Measurements from ENCODE around the gene TCAP. TPM values are rescaled to one million over a fixed set of nuclear protein-coding genes. Genes with fewer than 3 reads are reported as not detected.

TCAP gene
- total and polyA plus RNA-seq, 2 donors from 2014 or later = 1.5 to 1.7 TPM

DNA sequence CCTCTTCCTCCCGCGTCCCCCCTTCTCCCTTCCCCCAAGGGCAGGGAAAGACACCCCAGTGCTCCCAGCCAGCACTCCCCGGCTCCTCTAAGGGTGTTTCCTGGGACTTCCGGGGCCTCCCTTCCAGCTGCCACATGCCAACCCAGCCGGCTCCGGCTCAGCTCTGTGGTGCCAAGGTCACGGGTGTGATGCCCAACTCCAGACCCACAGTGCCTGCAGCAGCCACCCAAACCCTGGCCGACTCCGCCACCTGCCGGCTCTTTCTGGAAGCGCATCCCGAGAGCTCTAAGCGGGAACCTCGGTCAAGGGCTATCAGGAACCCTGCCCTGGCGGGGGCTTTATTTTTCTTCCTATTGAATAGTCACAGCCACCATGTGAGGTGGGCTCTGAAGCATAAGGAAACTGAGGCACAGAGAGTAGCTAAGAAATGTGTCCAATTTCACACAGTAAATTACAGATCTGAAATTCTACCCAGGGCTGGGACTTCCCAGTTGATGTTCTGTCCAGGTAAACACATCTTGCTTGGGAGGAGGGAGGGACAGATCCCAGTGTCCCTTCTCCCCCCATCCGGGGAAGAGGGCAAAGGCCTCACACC is 41.7 kb upstream of the TCAP start:
- Histone ChIP-seq H3K4me1 (ENCODE audit: control insufficient read depth in 2 of 3, insufficient read depth in 2 of 3, low read depth in 1 of 3, low read length in 3 of 3) (peaks cover 0 to 11% (median 3%) of the 10 kb centered on the region in 3 donors), H3K36me3 (ENCODE audit: control insufficient read depth in 2 of 3, insufficient read depth in 3 of 3, low read length in 3 of 3) (no peaks in the 10 kb centered on the region), H3K9ac (ENCODE audit: low read length in 3 of 3) (no peak overlapping the region), H3K27me3 (ENCODE audit: control insufficient read depth, insufficient read depth, low read length) (peaks cover 2% of the 10 kb centered on the region), H3K4me3 (ENCODE audit: low read length in 3 of 3) (no peak overlapping the region), H3K9me3 (ENCODE audit: control insufficient read depth in 2 of 3, insufficient read depth in 1 of 3, low read length in 3 of 3) (no peaks in the 10 kb centered on the region), H3K27ac (ENCODE audit: low read depth in 2 of 2, low read length in 2 of 2) (no peak overlapping the region)
- FAIRE-seq (no peak), DNase-seq (peak; percentile 79 to 94 (median 84))
- intact Hi-C loops (cut with DNase I) = loop anchor here (10.0 kb wide), 1 partner anchor 79 kb away; no protein-coding TSS in a partner anchor
- peak; percentile 95 for TF ChIP-seq CTCF (IDR thresholded peaks at IDR 0.05; ENCODE audit: borderline replicate concordance, extremely low read depth, insufficient read depth)

GRCh38 chr17:39624313-39624712 is 40.8 kb upstream of the TCAP start:
- Histone ChIP-seq H3K36me3 (ENCODE audit: control insufficient read depth in 2 of 3, insufficient read depth in 3 of 3, low read length in 3 of 3) (no peaks in the 10 kb centered on the region), H3K9me3 (ENCODE audit: control insufficient read depth in 2 of 3, insufficient read depth in 1 of 3, low read length in 3 of 3) (no peaks in the 10 kb centered on the region), H3K27me3 (ENCODE audit: control insufficient read depth, insufficient read depth, low read length) (peaks cover 2% of the 10 kb centered on the region), H3K27ac (ENCODE audit: low read depth in 2 of 2, low read length in 2 of 2) (no peak overlapping the region), H3K4me1 (ENCODE audit: control insufficient read depth in 2 of 3, insufficient read depth in 2 of 3, low read depth in 1 of 3, low read length in 3 of 3) (peaks cover 0 to 11% (median 3%) of the 10 kb centered on the region in 3 donors), H3K4me3 (ENCODE audit: low read length in 3 of 3) (no peak overlapping the region), H3K9ac (ENCODE audit: low read length in 3 of 3) (no peak overlapping the region)
- no peak for DNase-seq
- no peak for TF ChIP-seq CTCF (IDR thresholded peaks at IDR 0.05; ENCODE audit: borderline replicate concordance, extremely low read depth, insufficient read depth)
- FAIRE-seq = no peak
- intact Hi-C loops (cut with DNase I) = loop anchor here (10.0 kb wide), 1 partner anchor 80 kb away; no protein-coding TSS in a partner anchor

DNA sequence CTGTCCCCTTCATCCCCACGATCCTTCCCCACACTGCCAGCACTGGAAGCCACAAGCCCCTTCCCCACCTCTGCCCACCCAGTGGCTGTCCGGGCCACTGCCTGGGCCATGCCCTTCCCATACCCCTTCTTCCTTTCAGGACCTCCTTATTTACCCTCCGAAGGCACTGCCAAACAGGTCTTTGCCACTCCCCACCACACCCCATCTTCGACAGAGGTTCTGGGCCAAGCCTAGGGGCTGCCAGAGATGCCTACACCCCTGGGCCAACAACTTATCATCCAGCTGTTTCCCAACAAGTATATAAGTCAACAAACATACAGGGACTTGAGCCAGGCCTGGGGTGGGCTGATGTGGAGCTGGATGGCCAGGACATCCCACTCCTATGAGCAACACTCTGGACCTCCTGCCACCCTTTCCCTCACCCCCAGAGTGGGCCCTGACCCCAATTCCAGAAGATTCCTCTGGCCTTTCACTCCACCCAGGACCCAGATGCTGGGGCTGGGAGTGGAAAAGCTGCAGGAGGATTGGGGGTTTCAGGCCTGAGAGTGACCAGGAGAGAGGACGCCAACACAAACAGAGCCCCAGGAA is 39.9 kb upstream of the TCAP start:
- TF ChIP-seq CTCF (IDR thresholded peaks at IDR 0.05; ENCODE audit: borderline replicate concordance, extremely low read depth, insufficient read depth) = no peak
- Histone ChIP-seq H3K4me3 (ENCODE audit: low read length in 3 of 3) (no peak overlapping the region), H3K9me3 (ENCODE audit: control insufficient read depth in 2 of 3, insufficient read depth in 1 of 3, low read length in 3 of 3) (no peaks in the 10 kb centered on the region), H3K27me3 (ENCODE audit: control insufficient read depth, insufficient read depth, low read length) (peaks cover 2% of the 10 kb centered on the region), H3K36me3 (ENCODE audit: control insufficient read depth in 2 of 3, insufficient read depth in 3 of 3, low read length in 3 of 3) (no peaks in the 10 kb centered on the region), H3K9ac (ENCODE audit: low read length in 3 of 3) (no peak overlapping the region), H3K27ac (ENCODE audit: low read depth in 2 of 2, low read length in 2 of 2) (no peak overlapping the region), H3K4me1 (ENCODE audit: control insufficient read depth in 2 of 3, insufficient read depth in 2 of 3, low read depth in 1 of 3, low read length in 3 of 3) (peaks cover 0 to 11% (median 3%) of the 10 kb centered on the region in 3 donors)
- FAIRE-seq (no peak), DNase-seq (peak in 1 of 5 donors; percentile 61)
- intact Hi-C loops (cut with DNase I) = loop anchor here (10.0 kb wide), 1 partner anchor 80 kb away; no protein-coding TSS in a partner anchor
